ENCODE results near the gene XRCC2.
"Not testable (repeated sequence)": the region's sequence is repeated elsewhere in the genome, so short reads cannot be mapped to it uniquely, and the experiment has no call there.

The XRCC2 gene

GRCh38 chr7:152675759-152676636 lies at the start of gene XRCC2:
Gene XRCC2, minus strand, starts transcription at chr7:152676141. Its CDS starts 62 bp downstream, at chr7:152676079.
- DNase-seq (ENCODE audit: low spot score): peak; percentile 93

GRCh38 chr7:152723364-152723763 lies 47.4 kb upstream of the XRCC2 start:
- DNase-seq (ENCODE audit: low spot score): no peak

GRCh38 chr7:152712412-152713042 lies 36.6 kb upstream of the XRCC2 start:
- DNase-seq (ENCODE audit: low spot score): not testable (repeated sequence)

GRCh38 chr7:152711444-152711944 lies 35.6 kb upstream of the XRCC2 start:
- DNase-seq (ENCODE audit: low spot score): no peak

- DNase-seq (ENCODE audit: low spot score): no peak
Observed at GRCh38 chr7:152710153-152710442, 34.2 kb upstream of the XRCC2 start.

- DNase-seq (ENCODE audit: low spot score): no peak
Observed at GRCh38 chr7:152709287-152710152, 33.6 kb upstream of the XRCC2 start.

GRCh38 chr7:152704796-152705384 lies 28.9 kb upstream of the XRCC2 start:
- DNase-seq (ENCODE audit: low spot score): no peak

GRCh38 chr7:152699079-152699478 lies 23.1 kb upstream of the XRCC2 start:
- DNase-seq (ENCODE audit: low spot score): no peak

- DNase-seq (ENCODE audit: low spot score): not testable (repeated sequence)
Observed at GRCh38 chr7:152697268-152697974, 21.5 kb upstream of the XRCC2 start.

- not testable (repeated sequence) for DNase-seq (ENCODE audit: low spot score)
Observed at GRCh38 chr7:152692196-152692595, 16.3 kb upstream of the XRCC2 start.

GRCh38 chr7:152683297-152683696 lies 7.4 kb upstream of the XRCC2 start:
- DNase-seq (ENCODE audit: low spot score): no peak

- no peak for DNase-seq (ENCODE audit: low spot score)
Observed at GRCh38 chr7:152677808-152678670, 2.1 kb upstream of the XRCC2 start.

GRCh38 chr7:152674860-152675758 lies 832 bp downstream of the XRCC2 start:
- no peak for DNase-seq (ENCODE audit: low spot score)

GRCh38 chr7:152673897-152674296 lies 2.0 kb downstream of the XRCC2 start:
- no peak for DNase-seq (ENCODE audit: low spot score)

- DNase-seq (ENCODE audit: low spot score): no peak
Observed at GRCh38 chr7:152672626-152673025, 3.3 kb downstream of the XRCC2 start.

GRCh38 chr7:152669758-152670157 lies 6.2 kb downstream of the XRCC2 start:
- no peak for DNase-seq (ENCODE audit: low spot score)

- DNase-seq (ENCODE audit: low spot score): no peak
Observed at GRCh38 chr7:152668975-152669374, 7.0 kb downstream of the XRCC2 start.

GRCh38 chr7:152667958-152668357 lies 8.0 kb downstream of the XRCC2 start:
- no peak for DNase-seq (ENCODE audit: low spot score)

- DNase-seq (ENCODE audit: low spot score): no peak
Observed at GRCh38 chr7:152666078-152666477, 9.9 kb downstream of the XRCC2 start.
